ENCODE measurements around the gene WFIKKN1.

- TF ChIP-seq ZNF660 (tag by site-specific recombination; IDR thresholded peaks at IDR 0.05) (no peak), ZNF302 (tag by site-specific recombination; IDR thresholded peaks at IDR 0.05; ENCODE audit: low read depth) (no peak), ZNF248 (tag by site-specific recombination; IDR thresholded peaks at IDR 0.05) (no peak)
- TF ChIP-seq, protein P1, sequence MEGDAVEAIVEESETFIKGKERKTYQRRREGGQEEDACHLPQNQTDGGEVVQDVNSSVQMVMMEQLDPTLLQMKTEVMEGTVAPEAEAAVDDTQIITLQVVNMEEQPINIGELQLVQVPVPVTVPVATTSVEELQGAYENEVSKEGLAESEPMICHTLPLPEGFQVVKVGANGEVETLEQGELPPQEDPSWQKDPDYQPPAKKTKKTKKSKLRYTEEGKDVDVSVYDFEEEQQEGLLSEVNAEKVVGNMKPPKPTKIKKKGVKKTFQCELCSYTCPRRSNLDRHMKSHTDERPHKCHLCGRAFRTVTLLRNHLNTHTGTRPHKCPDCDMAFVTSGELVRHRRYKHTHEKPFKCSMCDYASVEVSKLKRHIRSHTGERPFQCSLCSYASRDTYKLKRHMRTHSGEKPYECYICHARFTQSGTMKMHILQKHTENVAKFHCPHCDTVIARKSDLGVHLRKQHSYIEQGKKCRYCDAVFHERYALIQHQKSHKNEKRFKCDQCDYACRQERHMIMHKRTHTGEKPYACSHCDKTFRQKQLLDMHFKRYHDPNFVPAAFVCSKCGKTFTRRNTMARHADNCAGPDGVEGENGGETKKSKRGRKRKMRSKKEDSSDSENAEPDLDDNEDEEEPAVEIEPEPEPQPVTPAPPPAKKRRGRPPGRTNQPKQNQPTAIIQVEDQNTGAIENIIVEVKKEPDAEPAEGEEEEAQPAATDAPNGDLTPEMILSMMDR (tag by site-specific recombination; IDR thresholded peaks at IDR 0.05): no peak
These were observed 37.4 kb upstream of the WFIKKN1 start for GRCh38 chr16:593406-593805.

All from HEK293 (cell line).